GM12878 (cell line): ENCODE measurements around the gene METTL1. TPM values are rescaled to one million over a fixed set of nuclear protein-coding genes. Genes with fewer than 3 reads are reported as not detected.

Experiments
- BHLHE40 ChIP-seq, 2 experiments: fragments of 450-650 bp in 1 of 2; IDR thresholded peaks; 2 replicates each; pipeline ENCODE4 v1.6.1; 2011 to 2017; ENCODE audit warnings: low read depth in 2 of 2, borderline replicate concordance in 1 of 2, improper control_type of control experiment in 1 of 2, low read length in 1 of 2, mild to moderate bottlenecking in 1 of 2
- CBFB ChIP-seq: IDR thresholded peaks from 2 replicates; pipeline ENCODE4 v1.6.1; 2016; ENCODE audit warnings: antibody characterized with exemption, low read depth
- E4F1 ChIP-seq: fragments of 450-650 bp; IDR thresholded peaks from 2 replicates; pipeline ENCODE4 v1.6.1; 2018; ENCODE audit warnings: borderline replicate concordance, mild to moderate bottlenecking; ENCODE audit not compliant: partially characterized antibody
- ESRRA ChIP-seq: IDR thresholded peaks from 2 replicates; pipeline ENCODE4 v1.6.1; 2012; ENCODE audit warnings: mild to moderate bottlenecking, low read length, improper control_type of control experiment
- FOS ChIP-seq: IDR thresholded peaks from 3 replicates; pipeline ENCODE4 v1.6.1; 2011; ENCODE audit warnings: borderline replicate concordance; ENCODE audit not compliant: insufficient read length; ENCODE audit errors: extremely low read depth
- GABPA ChIP-seq: IDR thresholded peaks from 2 replicates; pipeline ENCODE4 v1.6.1; 2014; ENCODE audit warnings: antibody characterized with exemption, low read depth, mild to moderate bottlenecking, inconsistent platforms
- KLF5 ChIP-seq: fragments of 450-650 bp; IDR thresholded peaks from 2 replicates; pipeline ENCODE4 v1.6.1; 2014; ENCODE audit warnings: mild to moderate bottlenecking; ENCODE audit not compliant: partially characterized antibody
- NFIC ChIP-seq: IDR thresholded peaks from 2 replicates; pipeline ENCODE4 v1.6.1; 2012; ENCODE audit warnings: low read depth, mild to moderate bottlenecking, inconsistent platforms, low read length, moderate library complexity
- NFYB ChIP-seq: IDR thresholded peaks from 2 replicates; pipeline ENCODE4 v1.6.1; 2011; ENCODE audit warnings: low read depth, mild to moderate bottlenecking, low read length, improper control_type of control experiment, moderate library complexity; ENCODE audit not compliant: insufficient read depth
- PAX5 ChIP-seq: IDR thresholded peaks from 2 replicates; pipeline ENCODE4 v1.6.1; 2011; ENCODE audit warnings: low read depth, low read length, borderline replicate concordance
- SMAD1 ChIP-seq: fragments of 450-650 bp; IDR thresholded peaks from 2 replicates; pipeline ENCODE4 v1.6.1; 2018; ENCODE audit warnings: mild to moderate bottlenecking, low read depth; ENCODE audit not compliant: partially characterized antibody
- SREBF2 ChIP-seq: IDR thresholded peaks from 2 replicates; pipeline ENCODE4 v1.6.1; 2012; ENCODE audit warnings: mild to moderate bottlenecking, low read length
- TAF1 ChIP-seq: IDR thresholded peaks from 2 replicates; pipeline ENCODE4 v1.6.1; 2011; ENCODE audit warnings: mild to moderate bottlenecking, low read depth, low read length, borderline replicate concordance
- TBL1XR1 ChIP-seq: IDR thresholded peaks from 2 replicates; pipeline ENCODE4 v1.6.1; 2012; ENCODE audit warnings: low read depth, low read length, improper control_type of control experiment
- ZBTB11 ChIP-seq: fragments of 450-650 bp; formaldehyde crosslinking; IDR thresholded peaks from 2 replicates; pipeline ENCODE4 v1.5.0; 2022; ENCODE audit warnings: mild to moderate bottlenecking, missing genetic modification characterization
- ZBTB40 ChIP-seq: fragments of 450-650 bp; IDR thresholded peaks from 2 replicates; pipeline ENCODE4 v1.6.1; 2016; ENCODE audit warnings: mild to moderate bottlenecking, moderate library complexity, borderline replicate concordance
- polyA plus RNA-seq, 11 experiments: library from polyadenylated mRNA; depleted of rRNA in 4 of 11; unstranded in 6 of 11; stranded (reverse) in 5 of 11; fragments of >200 nt; fragmentation: Nextera tagmentation in 4 of 11; fragmentation: Illumina TruSeq in 1 of 11; extraction: Ambion mirVana in 4 of 11; extraction: Trizol in 1 of 11; gene quantifications; 1 replicate in 1 of 11; 2 replicates in 10 of 11; pipeline versions ENCODE4 v1.2.1 to v1.2.3, GENCODE V29; 2011 to 2016; ENCODE audit warnings: inconsistent platforms in 2 of 11, missing spikeins in 2 of 11, low read depth in 1 of 11
- total RNA-seq, 4 experiments: library from RNA; depleted of rRNA in 3 of 4; stranded (reverse); fragments of >200 nt in 3 of 4; fragmentation: Illumina TruSeq in 1 of 4; extraction: Trizol in 1 of 4; gene quantifications; 2 replicates each; pipeline versions ENCODE4 v1.2.1 to v1.2.3, GENCODE V29; 2013 to 2021
- TF ChIP-seq, protein P1 (sequence below): fragments of 450-650 bp; IDR thresholded peaks from 2 replicates; pipeline ENCODE4 v1.6.1; 2017; ENCODE audit warnings: mild to moderate bottlenecking, low read depth, inconsistent platforms; ENCODE audit not compliant: poor library complexity, severe bottlenecking

METTL1 gene
- total and polyA plus RNA-seq, 10 of the 15 experiments (the other 5 are each of a cell fraction or from before 2014, with no cell fraction given), result 11.3 to 44.3 (median 30.6) TPM

GRCh38 chr12:57771873-57772428, at the start of gene METTL1 (continued):
- TF ChIP-seq TBL1XR1 (no peak), ZBTB11 (CRISPR knock-in tag) (no peak), TAF1 (peak; percentile 86), CBFB (peak; percentile 64; the same call in 1 of the 2 replicates), SREBF2 (no peak), E4F1 (peak; percentile 10), ZBTB40 (peak; percentile 41; the same call in 1 of the 2 replicates), KLF5 (peak; percentile 26), BHLHE40 (IDR thresholded peaks at IDR 0.05; ENCODE audit: borderline replicate concordance in 1 of 2, low read depth in 2 of 2, low read length in 1 of 2) (peak; percentile 47 to 52; a peak in 2 of 4 replicates), GABPA (no peak), FOS (no peak), ESRRA (no peak), NFYB (no peak), NFIC (no peak), PAX5 (no peak), SMAD1 (no peak)
- TF ChIP-seq, protein P1, sequence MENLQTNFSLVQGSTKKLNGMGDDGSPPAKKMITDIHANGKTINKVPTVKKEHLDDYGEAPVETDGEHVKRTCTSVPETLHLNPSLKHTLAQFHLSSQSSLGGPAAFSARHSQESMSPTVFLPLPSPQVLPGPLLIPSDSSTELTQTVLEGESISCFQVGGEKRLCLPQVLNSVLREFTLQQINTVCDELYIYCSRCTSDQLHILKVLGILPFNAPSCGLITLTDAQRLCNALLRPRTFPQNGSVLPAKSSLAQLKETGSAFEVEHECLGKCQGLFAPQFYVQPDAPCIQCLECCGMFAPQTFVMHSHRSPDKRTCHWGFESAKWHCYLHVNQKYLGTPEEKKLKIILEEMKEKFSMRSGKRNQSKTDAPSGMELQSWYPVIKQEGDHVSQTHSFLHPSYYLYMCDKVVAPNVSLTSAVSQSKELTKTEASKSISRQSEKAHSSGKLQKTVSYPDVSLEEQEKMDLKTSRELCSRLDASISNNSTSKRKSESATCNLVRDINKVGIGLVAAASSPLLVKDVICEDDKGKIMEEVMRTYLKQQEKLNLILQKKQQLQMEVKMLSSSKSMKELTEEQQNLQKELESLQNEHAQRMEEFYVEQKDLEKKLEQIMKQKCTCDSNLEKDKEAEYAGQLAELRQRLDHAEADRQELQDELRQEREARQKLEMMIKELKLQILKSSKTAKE, result peak; percentile 77
